ENCODE results near the gene KMT5C. TPM values are rescaled to one million over a fixed set of nuclear protein-coding genes. Genes with fewer than 3 reads are reported as not detected.

KMT5C gene
- total and polyA plus RNA-seq, 8 donors, result 4.3 to 27.4 (median 8.9) TPM

- 74 to 86% methylated on average over 8 of the region's 8 CpGs for WGBS, 2 donors
- intact Hi-C loops (cut with DNase I), result no loop called here
- no peak overlapping the region for H3K27ac ChIP-seq
- DNase-seq (no peak), ATAC-seq (no peak), FAIRE-seq (no peak)
- H3K4me1 ChIP-seq, result no peaks in the 10 kb centered on the region
- no peak overlapping the region for H3K4me3 ChIP-seq
- no peaks in the 10 kb centered on the region for H3K36me3 ChIP-seq
- no peaks in the 10 kb centered on the region for H3K9me3 ChIP-seq
- no peaks in the 10 kb centered on the region for H3K27me3 ChIP-seq
- no peak for TF ChIP-seq CTCF (IDR thresholded peaks at IDR 0.05)
Observed at GRCh38 chr19:55314396-55314795, 25.3 kb upstream of the KMT5C start.

GRCh38 chr19:55315956-55316525, 23.6 kb upstream of the KMT5C start:
- Histone ChIP-seq H3K4me1 (no peaks in the 10 kb centered on the region), H3K27ac (no peak overlapping the region), H3K4me3 (no peak overlapping the region), H3K27me3 (no peaks in the 10 kb centered on the region), H3K9me3 (no peaks in the 10 kb centered on the region), H3K36me3 (no peaks in the 10 kb centered on the region)
- FAIRE-seq, result no peak
- ATAC-seq, result no peak
- intact Hi-C loops (cut with DNase I), result no loop called here
- no peak for DNase-seq
- WGBS, 2 donors, result 78% methylated on average over 13 of the region's 13 CpGs
- no peak for TF ChIP-seq CTCF (IDR thresholded peaks at IDR 0.05)

- H3K27me3 ChIP-seq, result no peaks in the 10 kb centered on the region
- no peak overlapping the region for H3K27ac ChIP-seq
- 73 to 81% methylated on average over 8 of the region's 8 CpGs for WGBS, 2 donors
- H3K4me3 ChIP-seq, result no peak overlapping the region
- FAIRE-seq, result no peak
- H3K4me1 ChIP-seq, result no peaks in the 10 kb centered on the region
- no peak for TF ChIP-seq CTCF (IDR thresholded peaks at IDR 0.05)
- no peaks in the 10 kb centered on the region for H3K36me3 ChIP-seq
- ATAC-seq, result no peak
- no peak for DNase-seq
- intact Hi-C loops (cut with DNase I), result no loop called here
- H3K9me3 ChIP-seq, result no peaks in the 10 kb centered on the region
Observed at GRCh38 chr19:55316646-55317045, 23.0 kb upstream of the KMT5C start.

GRCh38 chr19:55319785-55320184, 19.9 kb upstream of the KMT5C start:
- no peaks in the 10 kb centered on the region for H3K36me3 ChIP-seq
- intact Hi-C loops (cut with DNase I), result no loop called here
- DNase-seq (peak in 1 of 6 donors; percentile 26), FAIRE-seq (no peak), ATAC-seq (peak in 3 of 4 donors; percentile 61 to 93 (median 68))
- H3K27ac ChIP-seq, result no peak overlapping the region
- no peaks in the 10 kb centered on the region for H3K9me3 ChIP-seq
- no peak for TF ChIP-seq CTCF (IDR thresholded peaks at IDR 0.05)
- H3K27me3 ChIP-seq, result no peaks in the 10 kb centered on the region
- 17 to 19% methylated on average over 21 of the region's 21 CpGs for WGBS, 2 donors
- H3K4me3 ChIP-seq, result no peak overlapping the region
- no peaks in the 10 kb centered on the region for H3K4me1 ChIP-seq

GRCh38 chr19:55320844-55321419, 18.7 kb upstream of the KMT5C start:
- Histone ChIP-seq H3K27me3 (no peaks in the 10 kb centered on the region), H3K27ac (no peak overlapping the region), H3K4me3 (no peak overlapping the region), H3K4me1 (no peaks in the 10 kb centered on the region), H3K9me3 (no peaks in the 10 kb centered on the region), H3K36me3 (no peaks in the 10 kb centered on the region)
- no peak for DNase-seq
- WGBS, 2 donors, result 74 to 79% methylated on average over 8 of the region's 8 CpGs
- FAIRE-seq, result no peak
- no peak for TF ChIP-seq CTCF (IDR thresholded peaks at IDR 0.05)
- ATAC-seq, result no peak
- intact Hi-C loops (cut with DNase I), result no loop called here
